ENCODE measurements around the gene KIF20B.

GRCh38 chr10:89782470-89782869 is 81.1 kb downstream of the KIF20B start:
- TF ChIP-seq, protein P1, sequence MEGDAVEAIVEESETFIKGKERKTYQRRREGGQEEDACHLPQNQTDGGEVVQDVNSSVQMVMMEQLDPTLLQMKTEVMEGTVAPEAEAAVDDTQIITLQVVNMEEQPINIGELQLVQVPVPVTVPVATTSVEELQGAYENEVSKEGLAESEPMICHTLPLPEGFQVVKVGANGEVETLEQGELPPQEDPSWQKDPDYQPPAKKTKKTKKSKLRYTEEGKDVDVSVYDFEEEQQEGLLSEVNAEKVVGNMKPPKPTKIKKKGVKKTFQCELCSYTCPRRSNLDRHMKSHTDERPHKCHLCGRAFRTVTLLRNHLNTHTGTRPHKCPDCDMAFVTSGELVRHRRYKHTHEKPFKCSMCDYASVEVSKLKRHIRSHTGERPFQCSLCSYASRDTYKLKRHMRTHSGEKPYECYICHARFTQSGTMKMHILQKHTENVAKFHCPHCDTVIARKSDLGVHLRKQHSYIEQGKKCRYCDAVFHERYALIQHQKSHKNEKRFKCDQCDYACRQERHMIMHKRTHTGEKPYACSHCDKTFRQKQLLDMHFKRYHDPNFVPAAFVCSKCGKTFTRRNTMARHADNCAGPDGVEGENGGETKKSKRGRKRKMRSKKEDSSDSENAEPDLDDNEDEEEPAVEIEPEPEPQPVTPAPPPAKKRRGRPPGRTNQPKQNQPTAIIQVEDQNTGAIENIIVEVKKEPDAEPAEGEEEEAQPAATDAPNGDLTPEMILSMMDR (conservative IDR thresholded peaks at IDR 0.05): no peak
- TF ChIP-seq EZH2 (IDR thresholded peaks at IDR 0.05; ENCODE audit: low read depth): no peak
